ENCODE measurements around the gene SLC19A1. TPM values are rescaled to one million over a fixed set of nuclear protein-coding genes. Genes with fewer than 3 reads are reported as not detected.

SLC19A1 gene
- total RNA-seq, 3 donors from 2014 or later, result 5.6 to 6.7 (median 6.6) TPM

GRCh38 chr21:45477176-45478114, 64.8 kb downstream of the SLC19A1 start:
- peaks cover 0 to 3% of the 10 kb centered on the region in 2 donors for H3K4me1 ChIP-seq
- no peaks in the 10 kb centered on the region for H3K9me3 ChIP-seq
- no peak overlapping the region for H3K27ac ChIP-seq
- TF ChIP-seq POLR2AphosphoS5 (IDR thresholded peaks at IDR 0.05) (no peak), POLR2A (IDR thresholded peaks at IDR 0.05) (no peak), CTCF (IDR thresholded peaks at IDR 0.05) (no peak)
- peak overlapping the region in 1 of 3 donors; percentile 17 for H3K4me3 ChIP-seq
- intact Hi-C loops (cut with DNase I; ENCODE audit: low total_unique reads), result no loop called here
- no peak for DNase-seq (ENCODE audit: low spot score in 2 of 2)
- no peaks in the 10 kb centered on the region for H3K27me3 ChIP-seq
- no peaks in the 10 kb centered on the region for H3K36me3 ChIP-seq

- TF ChIP-seq POLR2A (IDR thresholded peaks at IDR 0.05) (no peak), CTCF (IDR thresholded peaks at IDR 0.05) (no peak), POLR2AphosphoS5 (IDR thresholded peaks at IDR 0.05) (no peak)
- Histone ChIP-seq H3K4me1 (peaks cover 0 to 3% of the 10 kb centered on the region in 2 donors), H3K36me3 (no peaks in the 10 kb centered on the region), H3K9me3 (no peaks in the 10 kb centered on the region), H3K4me3 (no peak overlapping the region), H3K27me3 (no peaks in the 10 kb centered on the region), H3K27ac (no peak overlapping the region)
- DNase-seq (ENCODE audit: low spot score in 2 of 2), result no peak
- intact Hi-C loops (cut with DNase I; ENCODE audit: low total_unique reads), result no loop called here
Observed at GRCh38 chr21:45476582-45476981, 65.7 kb downstream of the SLC19A1 start.

- TF ChIP-seq POLR2AphosphoS5 (IDR thresholded peaks at IDR 0.05) (no peak), CTCF (IDR thresholded peaks at IDR 0.05) (no peak), POLR2A (IDR thresholded peaks at IDR 0.05) (no peak)
- intact Hi-C loops (cut with DNase I; ENCODE audit: low total_unique reads), result no loop called here
- H3K9me3 ChIP-seq, result no peaks in the 10 kb centered on the region
Observed at GRCh38 chr21:45475797-45476570, 66.3 kb downstream of the SLC19A1 start.

DNA sequence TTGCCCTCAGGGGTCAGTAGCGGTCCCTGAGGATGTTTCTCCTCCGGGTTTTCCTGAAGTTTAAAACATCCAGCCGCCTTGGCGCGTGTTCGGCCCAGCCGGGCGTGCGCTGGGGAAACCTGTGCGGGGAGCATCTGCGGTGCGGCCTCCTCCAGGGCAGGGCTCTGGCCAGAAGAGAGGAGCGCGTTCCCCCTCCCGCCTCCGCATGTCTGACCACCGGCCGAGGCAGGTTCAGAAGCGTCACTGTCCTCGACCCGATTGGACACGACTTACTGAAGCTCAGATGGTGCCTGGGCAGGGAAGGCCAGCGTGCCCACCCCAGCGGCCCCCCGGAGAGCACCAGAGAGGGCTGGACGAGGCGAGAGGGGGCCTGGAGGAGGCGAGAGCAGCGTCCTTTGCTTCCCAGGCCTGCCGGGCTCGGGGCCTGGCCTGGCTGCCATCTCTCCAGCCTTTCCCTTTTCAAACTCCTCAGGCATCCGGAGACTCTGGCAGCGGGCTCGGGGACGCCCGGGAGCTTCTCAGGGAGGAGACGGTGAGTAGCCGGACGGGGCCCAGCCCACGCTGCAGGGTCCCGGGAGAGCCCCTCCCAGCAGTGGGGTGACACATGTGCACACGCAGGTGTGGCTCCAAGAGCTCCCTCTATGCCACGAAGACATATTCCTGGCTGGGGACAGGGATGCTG, 67.1 kb downstream of the SLC19A1 start:
- peaks cover 5 to 10% of the 10 kb centered on the region in 2 donors for H3K4me1 ChIP-seq
- H3K27me3 ChIP-seq, result no peaks in the 10 kb centered on the region
- no peak for TF ChIP-seq POLR2AphosphoS5 (IDR thresholded peaks at IDR 0.05)
- no peak for TF ChIP-seq CTCF (IDR thresholded peaks at IDR 0.05)
- no peak for TF ChIP-seq POLR2A (IDR thresholded peaks at IDR 0.05)
- no peak overlapping the region for H3K4me3 ChIP-seq
- DNase-seq (ENCODE audit: low spot score in 2 of 2), result no peak
- intact Hi-C loops (cut with DNase I; ENCODE audit: low total_unique reads), result no loop called here
- H3K9me3 ChIP-seq, result no peaks in the 10 kb centered on the region
- H3K36me3 ChIP-seq, result no peaks in the 10 kb centered on the region
- no peak overlapping the region for H3K27ac ChIP-seq

More at GRCh38 chr21:45475797-45476570, 66.3 kb downstream of the SLC19A1 start:
- H3K27ac ChIP-seq, result no peak overlapping the region
- H3K27me3 ChIP-seq, result no peaks in the 10 kb centered on the region
- DNase-seq (ENCODE audit: low spot score in 2 of 2), result no peak
- H3K4me3 ChIP-seq, result no peak overlapping the region
- peaks cover 0 to 5% of the 10 kb centered on the region in 2 donors for H3K4me1 ChIP-seq
- H3K36me3 ChIP-seq, result no peaks in the 10 kb centered on the region
